HG03108 (cell line): ENCODE results near the gene IL4I1.

ENCODE experiments used
- ATAC-seq: cut with Tn5 transposase; IDR thresholded peaks from one replicate; pipeline ENCODE4 v1.9.1; 2021; ENCODE audit warnings: moderate library complexity; ENCODE audit not compliant: unreplicated experiment

Gene IL4I1

DNA sequence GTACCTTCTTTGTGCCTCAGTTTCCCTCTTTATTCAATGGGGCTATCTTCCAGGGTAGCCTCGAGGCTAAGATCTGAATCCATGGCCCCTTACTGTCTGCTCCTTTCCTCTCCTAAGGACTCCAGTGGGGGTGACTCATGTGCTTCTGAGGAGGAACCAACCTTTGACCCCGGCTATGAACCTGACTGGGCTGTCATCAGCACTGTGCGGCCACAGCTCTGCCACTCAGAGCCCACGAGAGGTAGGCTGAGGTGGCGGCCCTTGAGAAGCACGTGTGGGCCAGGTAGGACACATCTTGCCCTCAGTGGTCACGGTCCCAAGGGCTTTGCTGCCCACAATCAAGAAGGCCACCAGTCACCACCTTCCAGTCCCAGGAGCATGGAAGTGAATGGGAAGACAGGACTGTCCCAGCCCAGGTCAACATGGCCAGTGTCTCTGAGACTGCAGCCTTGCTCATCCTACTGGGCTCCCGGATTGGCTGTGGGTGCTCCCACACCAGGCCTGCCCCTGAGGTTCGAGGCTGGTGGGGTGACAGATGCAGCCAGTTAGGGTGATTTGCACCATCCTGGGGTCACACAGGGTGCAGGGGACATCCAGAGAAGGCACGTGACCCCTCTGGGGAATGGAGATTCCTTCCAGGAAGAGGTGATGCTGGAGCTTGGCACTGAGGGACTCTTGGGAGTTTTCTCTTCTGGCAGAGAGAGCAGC is 16.4 kb downstream of the IL4I1 start:
- no peak for ATAC-seq

DNA sequence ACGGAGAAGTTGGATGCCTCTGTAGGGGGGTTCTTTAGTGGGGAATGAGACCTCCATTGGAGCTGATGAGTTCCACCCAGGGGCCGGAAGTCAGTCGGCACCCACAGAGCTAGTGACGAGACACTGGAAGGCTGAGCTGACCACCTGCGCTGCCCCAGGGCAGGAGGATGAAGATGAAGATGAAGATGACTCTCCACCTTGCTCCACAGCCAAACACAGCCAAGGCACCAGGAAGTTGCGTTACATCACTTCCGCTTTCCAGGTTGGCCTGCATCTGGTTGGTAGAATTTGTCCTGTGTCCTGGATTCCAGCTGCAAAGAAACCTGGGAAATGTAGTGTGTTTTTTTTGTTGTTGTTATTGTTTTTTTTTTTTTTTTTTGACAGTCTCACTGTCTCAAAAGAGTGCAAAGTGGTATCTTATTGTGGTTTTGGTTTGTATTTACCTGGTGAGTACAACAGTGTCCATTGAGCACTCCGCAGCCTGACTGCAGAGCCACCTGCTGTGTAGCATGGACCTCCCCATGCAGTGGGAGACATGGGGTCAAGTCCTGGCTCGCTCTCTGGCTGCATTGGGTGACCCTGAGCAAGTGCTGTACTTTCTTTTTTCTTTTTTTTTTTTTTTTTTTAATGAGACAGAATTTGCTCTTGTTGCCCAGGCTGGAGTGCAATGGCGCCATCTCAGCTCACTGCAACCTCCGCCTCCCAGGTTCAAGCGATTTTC is 17.3 kb downstream of the IL4I1 start:
- ATAC-seq = no peak

DNA sequence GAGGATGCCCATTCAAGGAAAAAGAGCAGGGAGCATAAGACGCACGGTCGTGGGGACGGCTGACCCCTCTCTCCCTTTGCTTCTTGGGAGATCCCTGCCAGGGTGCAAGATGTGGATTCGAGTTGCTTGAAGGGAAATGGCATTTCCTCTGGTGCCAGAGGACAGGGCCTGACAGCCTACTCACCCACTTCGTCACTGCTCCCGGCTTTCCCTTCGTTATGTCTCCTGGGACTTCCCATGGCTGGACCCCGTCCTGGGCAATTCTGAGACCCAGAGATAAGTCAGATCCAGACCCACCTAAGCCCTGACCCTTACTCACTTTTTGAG is 18.0 kb downstream of the IL4I1 start:
- ATAC-seq = no peak

DNA sequence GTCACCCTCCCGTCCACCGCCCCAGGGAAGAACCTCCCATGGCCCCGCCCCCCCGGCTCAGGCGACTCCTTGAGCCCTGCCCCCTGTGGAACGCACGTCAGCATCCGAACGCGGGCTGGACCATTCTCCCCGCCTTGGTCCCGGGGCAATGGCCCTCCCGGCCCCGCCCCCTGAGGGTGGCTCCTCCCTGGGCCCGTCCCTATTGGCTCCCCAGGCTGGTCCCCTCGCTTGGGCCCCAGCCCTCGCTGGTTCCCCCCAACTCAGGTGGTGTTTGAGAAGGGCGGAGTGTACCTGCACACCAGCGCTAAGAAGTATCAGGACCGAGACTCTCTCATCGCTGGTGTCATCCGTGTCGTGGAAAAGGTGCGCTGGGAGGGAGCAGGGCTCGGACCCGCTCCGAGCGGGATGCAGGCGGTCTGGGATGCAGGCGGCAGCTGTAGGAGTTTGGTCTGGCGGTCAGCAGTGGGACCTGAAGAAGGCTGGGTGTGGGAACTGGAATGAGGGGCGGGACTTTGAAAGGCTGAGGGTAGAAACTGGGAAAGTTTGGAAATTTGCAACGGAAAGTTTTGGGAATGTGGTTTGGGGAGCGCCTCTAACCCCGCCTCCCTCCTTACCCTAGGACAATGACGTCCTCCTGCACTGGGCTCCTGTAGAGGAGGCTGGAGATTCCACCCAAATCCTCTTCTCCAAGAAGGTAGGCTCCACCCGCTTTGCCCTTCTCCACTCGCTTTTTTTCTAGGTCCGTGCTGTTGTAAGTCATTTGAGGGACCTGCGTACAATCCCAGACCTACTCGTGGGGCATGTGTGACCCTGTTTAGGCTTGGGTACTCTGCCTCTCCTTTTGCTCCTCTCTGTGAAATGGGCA is 18.6 kb downstream of the IL4I1 start:
- ATAC-seq = peak; percentile 49

DNA sequence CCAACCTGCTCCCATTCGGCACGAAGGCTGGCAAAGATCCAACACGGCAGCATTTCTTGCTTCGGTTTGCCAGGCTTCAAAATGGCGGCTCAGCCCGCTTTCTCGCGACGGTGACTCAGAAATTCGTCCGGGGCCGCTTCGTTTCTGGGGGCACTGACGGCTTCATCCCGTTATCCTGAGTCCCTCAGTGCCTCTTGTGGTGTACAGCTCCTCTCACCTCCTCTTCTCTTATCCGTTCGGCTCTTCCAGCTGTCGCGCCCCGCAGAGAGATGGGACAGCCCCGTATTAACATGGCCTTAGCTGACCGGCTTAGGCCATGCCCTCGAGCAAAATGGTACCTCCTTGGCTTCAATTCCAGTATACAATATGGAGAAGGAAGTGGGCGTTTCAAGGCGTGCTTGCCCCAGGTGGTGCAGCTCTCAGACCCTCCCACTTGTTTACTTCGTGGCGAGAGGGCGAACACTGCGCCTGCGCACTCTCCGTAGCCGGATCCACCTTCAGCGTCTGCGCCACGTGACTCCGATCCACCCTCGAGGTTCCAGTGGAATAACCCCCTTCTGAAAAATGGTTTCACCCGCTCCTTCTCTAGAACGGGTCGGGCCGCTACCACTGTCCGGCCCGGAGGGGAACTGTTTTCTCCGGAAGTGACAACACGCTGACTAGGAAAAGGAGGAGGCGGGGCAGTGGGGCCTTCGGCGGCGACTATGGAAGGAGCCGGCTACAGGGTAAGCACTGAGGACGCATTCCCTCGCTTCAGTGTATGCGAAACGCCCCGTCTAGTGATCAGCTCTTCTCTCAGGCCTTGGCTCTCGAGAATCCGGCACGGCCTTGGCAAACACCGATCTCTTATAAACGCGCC is 19.4 kb downstream of the IL4I1 start, which contains the start of the genes AKT1S1 and TBC1D17:
AKT1S1 (minus strand) TSS at position 336 of the 859 bp plus-strand sequence. CDS start 4,060 bp downstream, outside the sequence.
TBC1D17 (plus strand) TSS at position 683 of the 859 bp plus-strand sequence; CDS start at position 705, 22 bp downstream.
- ATAC-seq = peak; percentile 60

DNA sequence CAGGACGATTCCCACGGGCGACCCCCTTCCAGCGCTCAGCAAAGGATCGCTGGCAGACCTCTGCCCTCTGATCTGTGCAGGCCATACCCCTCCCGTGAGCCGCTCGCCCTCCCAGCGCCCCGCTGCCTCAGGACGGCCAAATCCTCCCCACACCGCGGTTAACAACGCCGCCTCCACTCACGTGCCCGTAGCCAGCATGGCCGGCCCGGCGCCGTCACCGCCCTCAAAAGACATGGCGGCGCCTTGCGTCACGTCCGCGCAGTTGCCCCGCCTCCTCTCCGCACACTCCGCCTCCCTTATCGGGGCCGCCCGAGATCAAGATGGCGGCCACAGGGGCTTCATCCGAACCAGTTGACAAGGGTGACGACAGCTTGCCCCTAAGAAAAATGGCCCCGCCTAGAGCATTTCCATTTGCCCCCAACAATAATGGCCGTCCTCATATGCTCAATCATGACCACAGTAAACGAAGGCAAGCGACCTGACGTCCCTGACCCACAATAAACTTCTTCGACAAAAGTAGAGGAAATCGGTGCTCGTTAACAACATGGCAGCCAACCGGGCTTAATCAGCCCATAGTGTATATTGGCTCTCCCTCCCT is 20.2 kb downstream of the IL4I1 start:
- ATAC-seq = peak; percentile 38

DNA sequence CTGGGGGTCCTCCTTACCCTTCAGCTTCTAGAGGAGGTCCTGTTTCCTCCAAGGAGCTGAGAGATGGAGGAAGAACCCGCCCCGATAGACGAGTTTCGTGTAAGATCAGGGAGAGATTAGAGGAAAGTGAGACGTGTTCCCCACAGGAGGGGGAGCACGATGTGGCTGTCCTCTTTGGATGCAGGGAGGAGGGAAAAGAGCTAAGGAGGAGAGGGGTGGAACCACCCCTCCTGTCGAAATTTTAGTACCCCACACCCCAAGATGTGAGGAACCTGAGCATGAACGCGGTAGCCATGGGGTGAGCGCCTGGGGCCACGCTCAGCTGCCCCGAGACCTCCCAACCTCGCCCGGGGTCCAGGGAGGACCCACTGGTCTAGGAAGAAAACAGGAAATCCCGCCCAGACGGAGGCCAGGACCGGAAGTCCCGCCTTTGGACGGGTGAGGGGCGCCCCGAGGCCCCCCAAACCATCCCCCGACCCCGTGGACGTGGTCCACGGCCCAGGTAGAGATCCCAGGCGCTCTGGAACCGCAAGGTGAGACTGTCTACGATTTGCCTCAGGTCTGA is 20.7 kb downstream of the IL4I1 start:
- no peak for ATAC-seq

DNA sequence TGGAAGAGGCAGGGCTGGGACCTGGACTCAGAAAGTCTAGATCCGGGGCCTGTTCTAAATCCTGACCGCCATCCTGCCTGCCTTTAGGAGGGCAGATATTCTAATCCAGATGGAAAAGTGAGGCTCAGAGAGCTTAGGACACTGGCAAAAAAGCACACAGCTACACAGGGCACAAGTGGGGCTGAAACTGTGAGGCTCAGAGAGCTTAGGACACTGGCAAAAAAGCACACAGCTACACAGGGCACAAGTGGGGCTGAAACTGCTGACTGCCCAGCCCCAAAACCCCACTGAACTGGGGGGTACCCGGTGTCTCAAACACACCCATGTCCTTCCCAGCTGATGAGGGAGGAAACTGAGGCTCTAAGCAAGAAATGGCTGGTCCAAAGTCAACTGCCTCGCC is 21.5 kb downstream of the IL4I1 start:
- no peak for ATAC-seq

DNA sequence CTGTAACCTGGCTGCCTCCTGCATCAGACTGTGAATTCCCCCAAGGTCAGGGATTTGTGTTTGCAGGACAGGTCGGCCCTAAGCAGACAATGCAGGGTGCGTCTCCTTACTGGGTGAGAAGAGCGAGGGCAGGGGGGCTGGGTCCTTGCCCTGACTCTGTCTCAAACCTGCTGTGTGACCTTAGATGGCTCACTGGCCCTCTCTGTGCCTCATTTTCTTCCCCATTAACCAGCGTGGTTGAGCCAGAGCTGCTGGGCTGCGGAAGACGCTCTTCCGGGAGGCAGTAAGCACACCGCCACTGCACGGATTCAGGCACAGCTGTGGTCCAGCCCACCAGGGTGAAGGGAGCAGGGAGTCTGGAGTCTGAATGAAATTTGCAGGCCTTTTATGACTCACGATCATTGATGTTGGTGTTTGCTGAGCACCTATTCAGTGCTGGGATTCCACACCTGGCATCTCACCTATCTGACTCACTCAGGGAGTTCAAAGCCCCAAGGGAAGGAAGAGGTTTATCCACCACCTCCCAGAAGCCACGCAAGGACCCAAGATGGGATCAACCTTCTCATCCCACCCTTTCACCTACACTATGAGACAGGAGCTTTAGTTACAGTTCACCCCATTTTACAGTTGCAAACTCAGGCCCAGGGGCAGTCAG is 22.1 kb downstream of the IL4I1 start:
- no peak for ATAC-seq

DNA sequence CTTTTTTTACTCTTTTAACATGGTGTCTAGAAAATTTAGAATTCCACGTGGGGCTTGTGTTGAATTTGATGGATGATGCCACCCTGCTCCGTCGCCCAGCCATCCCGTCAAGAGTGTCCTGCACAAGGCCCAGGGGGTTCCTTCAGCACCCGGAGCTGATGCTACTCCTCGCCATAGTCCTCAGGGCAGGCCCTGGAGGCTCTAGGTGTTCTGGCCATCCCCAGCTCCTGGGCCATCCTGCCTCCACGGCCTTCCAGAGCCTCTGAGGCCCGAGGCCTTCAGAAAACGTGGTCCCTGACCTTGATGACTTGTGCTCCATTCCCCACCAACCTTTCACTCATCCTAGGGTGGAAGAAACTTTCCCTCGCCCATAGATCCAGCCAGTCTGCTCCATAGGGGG is 22.9 kb downstream of the IL4I1 start:
- ATAC-seq = no peak

DNA sequence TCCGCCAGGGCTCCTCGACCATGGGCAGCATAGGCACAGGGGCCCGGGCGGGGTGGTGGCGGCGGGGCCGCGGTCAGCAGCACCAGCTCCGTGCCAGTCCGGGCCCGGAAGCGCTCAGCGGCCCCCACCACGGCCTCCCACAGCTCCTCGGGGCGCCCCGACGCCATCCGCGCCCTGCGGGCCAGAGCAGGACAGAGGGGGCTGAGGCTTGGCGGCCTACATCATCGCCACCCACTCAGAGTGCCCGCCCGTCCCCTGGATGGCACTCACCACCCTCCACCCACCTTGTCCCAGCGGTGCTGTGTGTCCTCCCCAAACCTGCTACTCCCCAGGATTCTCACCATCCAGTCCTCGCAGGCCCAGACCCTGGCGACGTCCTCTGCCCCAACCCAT is 23.6 kb downstream of the IL4I1 start:
- ATAC-seq = no peak

DNA sequence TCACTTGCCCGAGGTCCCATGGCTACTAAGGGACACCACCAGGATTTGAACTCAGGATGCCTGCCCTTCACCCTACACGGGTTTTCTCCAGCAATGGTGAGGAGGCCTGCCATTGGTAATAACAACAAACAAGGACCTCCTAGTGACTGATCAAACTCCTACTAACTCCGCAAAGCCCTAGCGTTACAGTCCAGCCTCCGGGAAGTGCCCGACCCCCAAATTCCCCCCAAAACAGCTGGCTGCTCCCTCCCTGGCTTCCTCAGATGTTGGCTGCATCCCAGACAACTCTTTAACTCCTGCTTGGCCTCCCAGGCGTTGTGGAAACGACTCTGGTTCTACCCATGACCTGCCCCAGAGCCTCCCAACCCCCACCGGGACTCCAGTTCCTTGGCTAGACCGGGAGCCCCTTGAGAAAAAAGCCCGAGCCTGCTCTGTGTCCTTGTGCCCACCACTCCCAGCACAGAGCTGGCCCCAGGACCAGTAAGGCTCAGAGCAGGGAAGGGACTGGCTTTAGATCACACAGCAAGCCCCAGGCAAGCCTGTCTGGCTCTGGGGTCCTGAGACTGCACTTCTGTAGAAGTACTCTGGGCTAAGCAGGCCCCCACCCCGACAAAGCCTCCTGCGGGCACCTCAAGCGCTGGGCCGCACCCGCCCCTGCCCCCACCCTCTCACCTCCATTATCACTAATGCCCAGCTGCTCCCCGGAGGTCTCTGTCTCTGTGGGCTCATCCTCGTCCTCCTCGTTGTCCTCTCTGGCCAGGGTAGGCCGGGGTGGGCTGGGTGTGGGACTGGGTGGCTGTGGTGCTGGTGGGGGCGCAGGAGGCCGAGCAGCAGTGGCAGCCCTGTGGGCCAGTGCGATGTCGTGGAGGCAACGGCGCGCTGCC is 24.2 kb downstream of the IL4I1 start:
- ATAC-seq = no peak

DNA sequence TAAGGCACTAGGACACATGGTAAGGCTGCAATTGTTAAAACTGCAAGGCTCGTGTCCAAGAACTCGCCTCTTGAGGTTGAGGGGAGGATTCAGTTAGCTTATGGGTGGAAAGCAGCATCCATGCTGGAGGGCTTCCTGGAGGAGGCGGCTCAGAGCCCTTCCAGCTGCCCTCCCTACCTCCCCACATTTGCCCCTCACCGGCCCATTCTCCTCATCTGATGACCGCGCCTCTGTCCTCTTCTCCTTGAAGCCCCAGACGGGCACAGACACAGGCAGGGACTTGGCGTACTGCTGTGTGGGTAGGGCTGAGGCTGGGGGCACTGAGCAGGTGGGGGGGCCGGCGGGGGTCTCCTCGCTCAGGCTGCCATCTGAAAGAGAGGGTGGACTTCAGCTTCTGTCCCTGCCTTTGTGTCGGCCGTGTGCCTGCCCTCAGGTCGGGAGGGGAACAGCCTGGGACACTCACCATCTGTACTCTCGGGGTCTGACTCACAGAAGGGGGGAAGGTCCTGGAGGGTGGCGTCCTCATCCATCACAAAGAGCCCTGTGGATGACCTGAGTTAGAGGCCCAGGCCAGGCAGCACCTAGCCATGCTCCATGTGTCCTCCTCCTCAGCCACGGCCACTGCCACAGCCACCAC is 25.2 kb downstream of the IL4I1 start:
- ATAC-seq = no peak

DNA sequence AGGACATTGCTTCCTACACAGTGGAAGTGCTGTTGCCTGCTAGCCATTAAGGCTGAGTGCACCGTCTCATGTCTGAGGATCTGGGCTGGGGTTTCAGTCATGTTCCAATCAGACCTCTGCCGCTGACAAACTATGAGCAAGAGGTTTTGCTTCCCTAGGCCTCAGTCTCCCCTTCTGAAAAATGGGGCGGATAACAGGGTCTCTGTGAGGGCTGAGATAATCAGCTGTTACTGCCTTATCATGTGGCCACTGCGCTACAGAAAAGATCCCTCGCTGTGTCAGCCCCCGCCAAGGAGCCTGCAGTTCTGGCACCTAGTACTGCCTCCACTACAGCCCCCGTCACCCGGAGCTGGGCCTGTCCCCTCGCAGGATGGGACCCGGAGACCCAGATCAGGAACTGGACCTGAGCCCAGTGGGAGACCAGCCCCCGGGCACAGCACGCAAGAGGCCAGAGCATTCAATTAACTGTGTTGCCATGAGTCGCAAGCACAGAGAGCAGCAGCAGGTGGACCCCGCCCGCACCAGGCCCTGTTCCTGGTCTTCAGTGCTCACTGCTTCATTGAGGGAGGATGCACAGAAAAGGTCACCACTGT is 26.3 kb downstream of the IL4I1 start:
- ATAC-seq = no peak

DNA sequence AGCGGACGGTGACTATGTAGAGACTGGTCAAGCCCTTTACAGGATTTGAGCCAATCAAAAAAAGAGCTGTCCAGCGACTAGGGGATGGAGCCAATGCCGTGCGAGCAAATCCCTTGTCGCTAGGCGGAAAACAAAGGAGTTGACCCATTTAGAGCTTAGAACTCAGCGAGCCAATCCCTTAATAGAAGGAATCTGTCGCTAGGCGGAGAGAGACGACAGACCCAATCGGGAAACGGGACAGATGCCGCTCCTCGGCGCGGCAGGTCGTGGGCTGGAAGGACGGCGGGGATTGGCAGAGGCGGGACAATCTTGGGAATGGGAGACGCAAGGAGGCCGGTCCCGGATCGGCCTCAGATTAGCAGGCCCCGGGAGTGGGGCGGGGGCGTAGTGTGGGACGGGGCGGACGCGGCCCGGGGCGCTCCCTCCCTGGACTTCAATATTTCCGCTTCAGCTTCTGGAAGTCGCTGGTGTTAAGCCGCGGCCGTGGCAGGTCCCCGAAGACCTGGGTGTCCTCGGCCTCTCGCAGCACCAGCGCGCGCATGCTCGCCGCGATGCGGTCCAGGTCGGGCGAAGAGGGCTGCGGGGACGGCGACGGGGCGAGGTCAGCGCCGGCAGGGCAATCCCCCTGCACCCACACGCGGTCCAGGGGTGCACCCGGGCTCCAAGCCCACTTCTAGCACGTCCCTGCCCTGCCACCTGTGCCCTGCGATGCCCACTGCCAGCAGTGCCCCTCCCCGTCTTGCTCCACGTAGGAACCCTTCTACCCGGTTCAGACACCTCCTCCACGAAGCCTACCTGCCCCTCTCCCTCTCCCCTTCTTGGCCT is 27.0 kb downstream of the IL4I1 start:
- peak; percentile 69 for ATAC-seq

DNA sequence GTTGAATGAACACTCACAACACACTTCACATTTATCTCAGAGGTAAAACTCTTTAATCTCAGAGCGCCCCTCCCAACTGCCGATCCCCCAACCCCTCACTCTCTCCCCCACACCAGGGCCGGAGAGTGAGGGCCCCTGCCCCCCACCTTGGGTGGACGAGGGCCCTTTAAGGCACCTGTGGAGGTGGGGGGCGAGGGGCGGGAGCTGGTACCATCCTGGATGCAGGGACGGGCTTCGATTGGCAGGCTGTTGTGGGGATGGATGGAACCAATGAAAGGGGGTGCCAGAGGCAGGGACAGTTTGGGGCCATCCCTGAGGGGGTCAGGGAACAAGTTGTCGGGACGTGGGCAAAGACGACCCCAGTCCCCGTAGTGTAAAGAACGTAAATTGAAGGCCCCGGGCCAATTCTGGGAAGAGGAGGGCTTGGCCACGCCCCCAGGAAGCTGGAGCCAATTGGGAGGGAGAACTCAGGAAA is 27.6 kb downstream of the IL4I1 start:
- ATAC-seq = peak; percentile 8
